HK-2 (cell line): ENCODE data around the gene MARCHF5.
A peak's percentile ranks its signal among the peaks of the same experiment; 100 is the strongest.
"Not testable (repeated sequence)": the region's sequence is repeated elsewhere in the genome, so short reads cannot be mapped to it uniquely, and the experiment has no call there.

Experiments
- DNase-seq: peaks from one replicate; pipeline ENCODE4 v3.0.0-alpha.2; 2018; ENCODE audit not compliant: unreplicated experiment

MARCHF5 gene

DNA sequence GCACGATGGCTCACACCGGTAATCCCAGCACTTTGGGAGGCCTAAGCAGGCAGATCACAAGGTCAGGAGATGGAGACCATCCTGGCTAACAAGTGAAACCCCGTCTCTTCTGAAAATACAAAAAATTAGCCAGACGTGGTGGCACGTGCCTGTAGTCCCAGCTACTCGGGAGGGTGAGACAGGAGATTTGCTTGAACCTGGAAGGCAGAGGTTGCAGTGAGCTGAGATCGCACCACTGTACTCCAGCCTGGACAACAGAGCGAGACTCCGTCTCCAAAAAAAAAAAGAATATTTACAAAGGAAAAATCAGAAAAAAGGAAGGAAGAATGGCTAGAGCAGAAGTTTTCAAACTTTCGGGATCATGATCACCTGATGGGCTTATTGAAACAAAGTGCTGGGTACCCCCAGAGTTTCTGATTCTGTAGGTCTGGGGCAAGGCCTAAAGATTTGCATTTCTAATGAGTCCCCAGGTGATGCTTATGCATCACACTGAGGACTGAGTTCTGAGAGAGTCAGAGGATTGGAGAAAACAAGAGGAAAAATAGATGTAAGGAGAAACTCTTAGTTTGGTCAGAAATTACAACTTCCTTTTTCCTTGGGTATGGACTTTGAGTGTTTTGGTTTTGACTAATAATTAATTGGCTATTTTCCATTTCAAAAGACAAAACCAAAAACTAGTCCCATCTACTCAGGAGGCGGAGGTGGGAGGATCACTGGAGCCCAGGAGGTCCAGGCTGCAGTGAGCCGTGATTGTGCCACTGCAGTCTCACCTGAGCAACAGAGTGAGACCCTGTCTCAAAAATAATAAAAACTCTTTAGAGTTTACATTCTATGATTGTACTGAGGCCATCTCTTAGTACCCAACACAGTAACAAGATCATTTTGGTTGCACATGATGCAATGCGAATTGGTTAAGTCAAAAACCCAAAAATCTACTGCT is 14.4 kb downstream of the MARCHF5 start:
- DNase-seq, result no peak

DNA sequence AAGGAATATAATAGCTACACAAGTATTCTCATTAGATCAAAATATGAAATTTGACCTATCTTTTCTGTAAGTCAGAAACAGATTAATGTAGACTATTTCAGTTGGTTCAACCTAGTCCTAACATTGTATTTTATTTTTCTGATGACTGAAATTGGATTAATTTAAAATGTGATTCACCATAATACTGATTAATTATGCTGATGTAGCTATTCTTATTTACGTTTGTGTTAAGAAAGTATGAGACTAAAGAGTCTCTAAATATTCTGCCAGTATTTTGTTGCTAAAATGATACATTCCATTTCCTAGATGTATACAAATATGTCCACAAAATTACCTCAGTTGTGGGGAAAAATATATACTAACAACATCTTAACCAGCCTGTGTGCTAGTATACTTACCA is 18.3 kb downstream of the MARCHF5 start:
- DNase-seq, result no peak

DNA sequence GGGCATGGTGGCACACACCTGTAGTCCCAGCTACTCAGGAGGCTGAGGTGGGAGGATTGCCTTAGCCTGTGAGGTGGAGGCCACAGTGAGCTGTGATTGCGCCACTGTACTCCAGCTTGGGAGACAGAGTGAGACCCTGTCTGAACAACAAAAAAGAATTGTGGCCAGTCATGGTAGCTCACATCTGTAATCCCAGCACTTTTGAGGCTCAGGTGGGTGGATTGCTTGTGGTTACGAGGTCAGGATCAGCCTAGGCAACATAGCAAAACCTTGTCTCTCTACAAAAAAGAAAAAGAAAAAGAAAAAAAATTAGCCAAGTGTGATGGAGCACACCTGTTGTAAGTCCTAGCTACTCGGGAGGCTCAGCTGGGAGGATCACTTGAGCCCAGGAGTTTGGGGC is 22.8 kb downstream of the MARCHF5 start:
- no peak for DNase-seq

DNA sequence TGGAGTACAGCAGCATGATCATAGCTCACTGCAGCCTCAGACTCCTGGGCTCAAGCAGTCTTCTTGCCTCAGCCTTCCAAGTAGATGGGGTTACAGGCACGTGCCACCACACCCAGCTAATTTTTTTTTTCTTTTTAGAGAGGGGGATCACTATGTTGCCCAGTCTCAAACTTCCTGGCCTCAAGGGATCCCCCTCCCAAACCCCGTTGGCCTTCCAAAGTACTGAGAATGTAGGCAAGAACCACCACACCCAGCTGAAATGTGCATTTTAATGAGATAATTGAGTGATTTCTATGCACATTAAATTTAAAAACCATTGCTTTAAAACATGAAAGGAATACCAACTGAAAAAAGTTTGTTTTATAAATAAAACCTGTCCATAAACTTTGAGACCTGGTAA is 25.6 kb downstream of the MARCHF5 start:
- no peak for DNase-seq

DNA sequence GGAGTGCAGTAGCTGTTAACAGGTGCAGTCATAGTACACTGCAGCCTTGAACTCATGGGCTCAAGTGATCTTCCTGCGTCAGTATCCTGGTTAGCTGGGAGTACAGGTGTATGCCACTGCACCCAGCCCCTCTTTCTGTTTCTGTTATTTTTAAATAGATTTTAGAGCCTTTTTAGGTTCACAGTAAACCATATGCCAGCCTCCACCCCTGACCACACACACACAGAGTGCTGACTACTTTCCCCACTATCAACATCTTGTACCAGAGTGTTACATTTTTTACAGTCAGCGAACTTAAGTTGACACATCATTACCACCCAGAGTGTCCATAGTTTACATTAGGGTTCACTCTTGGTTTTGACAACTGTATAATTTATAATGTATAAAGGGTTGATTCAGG is 32.1 kb downstream of the MARCHF5 start:
- DNase-seq, result no peak

DNA sequence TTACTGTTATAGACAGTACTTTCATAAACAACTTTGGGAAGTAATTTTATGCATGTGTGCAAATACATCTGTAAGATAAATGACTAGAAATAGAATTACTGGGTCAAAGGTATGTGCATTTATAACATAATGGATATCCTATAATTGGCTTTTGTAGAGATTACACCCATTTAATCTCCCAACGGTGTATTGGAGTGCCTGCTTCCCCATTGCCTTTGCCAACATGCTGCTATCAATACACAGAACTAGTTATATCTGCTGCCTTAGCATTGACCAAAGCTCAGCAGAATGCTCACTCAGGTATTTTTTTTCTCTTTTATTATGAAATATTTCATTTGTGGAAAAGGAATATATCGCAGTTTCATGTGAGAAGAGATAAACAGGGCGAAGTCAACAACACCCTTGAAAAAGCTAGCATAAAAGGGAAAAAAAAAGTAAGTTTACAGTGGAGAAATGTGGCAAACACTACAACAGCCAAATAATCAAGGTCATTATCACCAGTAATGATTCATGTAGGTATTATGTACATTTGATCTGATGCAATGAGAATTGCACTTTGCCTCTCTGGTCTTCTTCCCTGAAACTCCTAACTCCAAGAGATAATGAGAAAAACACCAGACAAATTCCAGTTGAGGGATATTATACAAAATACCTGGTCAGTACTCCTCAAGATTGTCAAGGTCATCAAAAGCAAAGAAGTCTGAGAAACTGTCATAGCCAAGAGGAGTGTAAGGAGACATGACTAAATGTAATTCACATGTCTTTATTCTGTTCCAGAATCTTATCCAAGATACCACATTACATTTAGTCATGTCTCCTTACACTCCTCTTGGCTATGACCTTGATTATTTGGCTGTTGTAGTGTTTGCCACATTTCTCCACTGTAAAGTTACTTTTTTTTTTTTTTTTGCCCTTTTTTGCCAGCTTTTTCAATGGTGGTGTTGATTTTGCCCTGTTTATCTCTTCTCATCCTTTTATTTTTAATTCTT is 36.8 kb downstream of the MARCHF5 start:
- DNase-seq, result no peak

DNA sequence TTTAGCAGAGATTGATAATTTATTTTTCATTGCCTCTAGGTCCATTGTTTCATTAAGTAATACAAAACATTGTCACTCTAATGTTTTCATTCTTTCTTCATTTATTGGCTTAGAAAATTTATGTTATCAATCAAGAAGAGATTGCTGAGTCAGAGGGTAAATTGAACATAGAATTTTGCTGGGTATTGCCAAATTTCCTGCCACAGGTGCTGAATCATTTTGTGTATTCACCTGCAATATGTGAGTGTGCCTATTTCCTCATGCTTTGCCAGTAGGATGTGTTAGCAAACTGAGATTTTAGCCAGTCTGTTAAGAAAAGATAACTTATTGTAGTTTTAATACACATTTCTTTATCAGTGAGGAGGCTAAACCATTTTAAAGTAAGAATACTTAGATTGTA is 38.0 kb downstream of the MARCHF5 start:
- DNase-seq, result no peak

DNA sequence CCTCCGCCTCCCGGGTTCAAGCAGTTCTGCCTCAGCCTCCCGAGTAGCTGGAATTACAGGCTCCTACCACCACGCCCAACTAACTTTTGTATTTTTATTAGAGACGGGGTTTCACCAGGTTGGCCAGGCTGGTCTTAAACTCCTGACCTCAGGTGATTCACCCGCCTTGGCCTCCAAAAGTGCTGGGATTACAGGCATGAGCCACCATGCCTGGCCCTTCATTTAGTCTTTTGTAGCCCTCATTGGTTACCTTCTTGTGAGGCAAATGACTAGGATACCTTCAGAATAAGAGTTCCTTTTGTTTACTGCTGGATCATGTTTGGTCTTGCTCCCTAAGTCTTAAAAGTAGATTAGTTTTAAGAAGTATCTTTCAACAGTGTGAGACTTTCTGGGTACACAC is 39.0 kb downstream of the MARCHF5 start:
- not testable (repeated sequence) for DNase-seq

DNA sequence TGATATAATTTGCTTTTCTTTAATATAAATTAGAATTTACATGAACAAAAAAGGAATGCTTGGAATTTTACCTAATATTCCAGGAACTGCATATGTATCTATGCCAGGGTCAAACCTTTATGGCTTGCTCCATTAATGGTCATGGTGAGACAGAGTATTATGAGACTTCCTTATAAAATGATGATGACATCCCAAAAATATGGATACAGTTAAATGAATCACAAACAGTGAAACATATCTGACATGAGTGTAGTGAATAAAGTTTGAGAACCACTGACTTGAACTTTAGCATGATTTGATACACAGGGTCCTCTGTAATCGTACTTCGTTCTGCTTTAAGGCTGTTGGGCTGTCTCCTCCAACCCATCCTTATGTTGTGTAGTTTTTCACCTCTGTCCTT is 51.8 kb downstream of the MARCHF5 start:
- no peak for DNase-seq

DNA sequence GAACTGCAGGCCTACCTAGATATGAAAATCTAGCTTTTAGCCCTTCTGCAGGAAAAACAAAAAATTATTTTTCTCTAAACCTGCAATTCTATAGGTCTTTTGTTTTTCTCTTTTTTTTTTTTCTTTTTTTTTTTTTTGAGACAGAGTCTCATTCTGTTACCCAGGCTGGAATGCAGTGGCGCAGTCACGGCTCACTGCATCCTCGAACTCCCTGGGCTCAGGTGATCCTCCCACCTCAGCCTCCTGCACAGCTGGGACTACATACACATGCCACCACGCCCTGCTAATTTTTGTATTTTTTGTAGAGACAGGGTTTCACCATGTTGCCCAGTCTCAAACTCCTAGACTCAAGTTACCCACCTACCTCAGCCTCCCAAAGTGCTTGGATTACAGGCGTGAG is 54.6 kb downstream of the MARCHF5 start:
- not testable (repeated sequence) for DNase-seq

DNA sequence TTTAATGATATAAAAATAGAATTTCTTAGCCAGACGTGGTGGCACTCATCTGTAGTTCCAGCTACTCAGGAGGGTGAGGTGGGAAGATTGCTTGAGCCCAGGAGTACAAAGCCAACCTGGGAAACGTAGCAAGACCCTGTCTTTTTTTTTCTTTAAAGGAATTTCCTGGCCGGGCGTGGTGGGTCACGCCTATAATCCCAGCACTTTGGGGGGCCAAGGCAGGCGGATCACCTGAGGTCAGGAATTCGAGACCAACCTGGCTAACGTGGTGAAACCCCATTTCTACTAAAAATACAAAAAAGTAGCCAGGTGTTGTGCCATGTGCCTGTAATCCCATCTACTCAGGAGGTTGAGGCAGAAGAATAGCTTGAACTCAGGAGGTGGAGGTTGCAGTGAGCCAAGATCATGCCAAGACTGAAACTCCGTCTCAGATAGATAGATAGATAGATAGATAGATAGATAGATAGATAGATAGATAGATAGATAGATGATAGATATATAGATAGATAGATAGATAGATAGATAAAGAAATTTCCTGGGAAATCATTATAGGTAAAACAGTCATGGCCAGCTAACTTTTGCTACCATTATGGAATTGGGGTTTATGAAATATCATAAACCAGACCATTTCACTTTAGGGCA is 56.2 kb downstream of the MARCHF5 start:
- DNase-seq, result not testable (repeated sequence)

DNA sequence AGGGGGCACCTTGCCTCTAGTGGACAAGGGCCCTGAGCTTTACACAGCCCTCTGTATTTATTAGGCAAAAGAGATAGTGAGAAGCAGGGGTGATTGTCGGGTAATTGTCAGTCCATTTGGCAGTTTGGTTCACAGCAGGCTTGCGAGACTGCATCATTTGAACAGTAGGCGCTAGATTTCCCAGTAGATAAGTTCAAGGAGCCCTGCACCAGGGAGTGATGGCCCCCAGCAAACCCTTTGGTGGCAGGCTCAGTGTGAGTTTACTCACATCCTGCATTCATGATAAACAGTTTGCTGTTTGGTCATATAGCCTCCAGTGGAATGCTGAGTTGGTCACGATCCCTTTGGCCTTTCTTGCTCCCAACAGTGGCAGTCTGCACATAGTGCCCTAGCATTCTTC is 59.4 kb downstream of the MARCHF5 start:
- DNase-seq, result no peak

DNA sequence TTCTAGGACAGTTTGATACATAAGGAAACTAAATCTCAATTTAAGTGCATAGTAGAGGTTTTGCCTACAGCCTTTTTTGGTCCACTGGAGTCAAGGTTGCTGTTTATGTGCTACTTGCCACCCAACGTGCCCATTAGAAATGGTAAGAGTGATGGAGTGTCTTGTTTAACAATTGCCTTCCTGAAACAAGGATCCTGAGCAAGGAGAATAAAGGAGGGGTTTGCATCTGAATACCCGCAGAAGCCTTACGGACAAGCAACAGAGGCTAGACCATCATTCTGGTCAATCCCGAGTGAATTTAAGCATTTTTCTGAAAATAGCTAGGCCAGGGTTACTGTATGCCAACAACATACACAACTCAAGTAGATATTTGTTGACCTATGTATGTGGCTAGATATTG is 63.6 kb downstream of the MARCHF5 start:
- no peak for DNase-seq

DNA sequence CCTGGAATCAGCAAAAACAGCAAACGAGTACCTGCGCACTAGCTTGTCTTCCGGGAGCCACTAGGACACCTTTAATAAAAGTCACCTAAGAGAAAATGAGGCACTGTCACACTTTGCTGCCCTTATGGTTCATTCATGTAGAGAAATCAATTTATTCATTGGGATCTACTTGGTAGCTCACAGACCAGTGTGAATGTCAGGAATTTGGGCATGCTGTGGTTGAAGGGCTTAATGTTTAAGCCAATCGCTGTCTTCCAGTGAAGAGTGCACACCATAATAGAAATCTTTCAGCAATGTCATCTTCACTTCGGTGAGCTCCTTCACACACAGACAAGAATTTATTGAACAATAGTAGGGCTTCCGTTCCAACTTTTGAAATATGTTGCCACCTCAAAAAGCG is 65.1 kb downstream of the MARCHF5 start:
- peak; percentile 35 for DNase-seq

DNA sequence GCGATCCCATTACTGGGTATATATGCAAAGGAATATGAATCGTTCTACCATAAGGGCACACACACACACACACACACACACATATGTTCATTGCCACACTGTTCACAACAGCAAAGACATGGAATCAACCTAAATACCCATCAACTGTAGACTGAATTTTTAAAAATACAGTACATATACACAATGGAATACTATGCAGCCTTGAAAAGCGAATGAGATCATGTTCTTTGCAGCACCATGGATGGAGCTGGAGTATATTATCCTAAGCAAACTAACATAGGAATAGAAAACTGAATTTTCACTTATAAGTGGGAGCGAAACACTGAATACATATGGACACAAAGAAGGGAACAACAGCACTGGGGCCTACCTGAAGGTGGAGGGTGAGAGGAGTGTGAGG is 72.5 kb downstream of the MARCHF5 start:
- DNase-seq, result no peak

DNA sequence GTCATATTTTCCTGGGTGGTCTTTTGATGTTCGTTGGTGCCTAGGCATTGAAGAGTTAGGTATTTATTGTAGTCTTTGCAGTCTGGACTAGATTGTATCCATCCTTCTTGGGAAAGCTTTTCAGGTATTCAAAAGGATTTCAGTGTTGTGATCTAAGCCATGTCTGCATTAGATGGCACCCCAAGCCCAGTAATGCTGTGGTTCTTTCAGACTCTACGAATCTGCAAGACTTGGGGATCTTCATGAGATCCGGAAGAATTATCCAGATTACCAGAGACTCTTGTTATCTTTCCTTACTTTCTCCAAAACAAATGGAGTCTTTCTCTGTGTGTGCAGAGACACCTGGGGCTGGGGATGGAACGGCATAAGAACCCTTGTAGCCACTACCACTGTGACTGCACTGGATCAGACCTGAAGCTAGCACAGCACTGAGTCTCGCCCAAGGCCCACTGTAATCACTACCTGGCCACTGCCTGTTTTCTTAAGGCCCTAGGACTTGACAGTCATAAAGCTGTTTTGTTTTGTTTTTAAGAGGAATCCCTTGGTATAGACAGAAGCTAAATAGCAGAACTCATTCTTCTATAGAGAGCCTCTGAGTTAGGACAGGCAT is 75.5 kb downstream of the MARCHF5 start:
- no peak for DNase-seq

DNA sequence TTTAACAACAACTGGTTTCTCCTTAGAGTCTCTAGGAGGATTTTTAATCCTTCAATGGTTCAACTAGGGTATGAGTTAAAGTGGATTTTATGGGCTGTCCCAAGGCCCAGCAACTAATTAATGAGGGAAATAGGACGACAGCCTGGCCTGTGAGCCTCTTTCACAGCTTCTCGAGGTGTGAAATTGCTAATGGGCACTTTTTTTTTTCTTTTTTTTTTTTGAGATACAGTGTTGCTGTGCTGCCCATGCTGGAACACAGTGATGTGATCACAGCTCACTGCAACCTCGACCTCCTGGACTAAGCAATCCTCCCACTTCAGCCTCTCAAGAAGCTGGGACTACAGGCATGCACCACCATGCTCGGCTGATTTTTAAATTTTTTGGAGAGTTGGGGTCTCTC is 87.0 kb downstream of the MARCHF5 start:
- no peak for DNase-seq

DNA sequence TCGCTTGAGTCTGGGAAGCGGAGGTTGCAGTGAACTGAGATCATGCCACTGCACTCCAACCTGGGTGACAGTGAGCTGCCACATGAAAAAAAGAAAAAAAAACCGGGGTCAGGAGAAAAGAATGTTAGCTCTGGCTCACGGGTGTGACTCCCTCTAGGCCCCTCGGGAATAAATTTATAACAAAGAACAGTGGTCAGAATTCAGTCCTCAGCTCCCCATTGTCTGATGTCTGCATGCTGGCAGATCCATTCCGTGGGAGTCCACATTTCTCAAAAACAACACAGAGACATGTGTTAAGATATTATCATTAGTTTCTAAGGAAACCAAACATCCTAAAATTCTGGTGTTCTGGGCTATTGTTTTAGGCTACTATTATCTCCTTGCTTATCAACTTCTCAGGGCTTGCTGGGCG is 90.6 kb downstream of the MARCHF5 start:
- DNase-seq, result no peak

DNA sequence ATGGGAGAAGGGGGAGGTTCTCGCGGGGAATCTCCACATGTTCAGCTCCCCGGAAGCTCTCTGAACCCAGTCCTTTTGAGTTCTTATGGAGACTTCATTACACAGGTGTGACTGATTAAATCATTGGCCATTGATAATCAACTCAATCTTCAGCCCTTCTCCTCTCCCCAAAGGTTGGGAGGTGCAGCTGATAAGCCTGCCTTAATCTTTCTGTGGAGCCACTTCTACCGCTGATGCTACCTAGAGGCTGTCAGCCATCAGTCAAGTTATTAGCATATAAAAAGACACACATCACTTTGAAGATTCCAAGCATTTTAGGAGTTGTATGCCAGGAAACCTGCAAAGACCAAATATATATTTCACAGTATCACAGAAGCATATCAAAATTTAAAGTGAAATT is 91.7 kb downstream of the MARCHF5 start:
- DNase-seq, result no peak

DNA sequence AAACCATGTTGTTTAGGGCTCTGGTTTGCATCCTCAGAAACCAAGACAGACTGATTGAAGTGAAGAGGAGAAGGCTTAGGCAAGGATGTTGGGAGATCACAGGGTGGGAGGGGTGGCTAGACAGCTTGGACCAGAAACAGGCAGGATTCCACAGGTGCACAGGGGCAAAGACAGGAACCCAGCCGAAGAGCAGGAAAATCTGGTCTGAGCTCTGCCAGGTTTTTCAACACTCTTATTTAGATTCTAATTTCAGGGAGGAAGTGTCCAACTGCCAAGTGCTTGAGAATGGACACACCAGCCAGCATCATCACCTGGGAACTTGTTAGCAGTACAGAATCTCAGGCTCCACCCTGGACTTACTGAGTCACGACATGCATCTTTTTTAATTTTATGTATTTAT is 93.8 kb downstream of the MARCHF5 start:
- DNase-seq, result no peak

DNA sequence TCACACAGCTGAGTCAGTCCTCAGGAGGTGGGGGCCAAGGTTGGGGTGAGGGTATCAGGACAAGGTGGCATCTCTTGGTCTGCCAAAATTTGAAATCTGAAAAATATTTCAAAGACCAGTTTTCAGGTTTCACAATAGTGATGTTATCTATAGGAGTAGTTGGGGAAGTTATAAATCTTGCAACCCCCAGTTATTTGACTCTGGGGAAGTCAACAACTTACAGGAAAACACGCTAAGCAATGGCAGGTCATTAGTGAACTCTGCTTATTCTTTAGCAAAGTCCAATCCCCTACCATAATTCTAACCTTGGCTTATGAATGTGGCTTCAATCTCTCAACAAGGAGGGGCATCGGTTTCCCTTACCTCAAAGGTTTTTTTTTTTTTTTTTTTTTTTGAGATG is 94.9 kb downstream of the MARCHF5 start:
- DNase-seq, result no peak
